Osteocyte (in vitro differentiated cells): ENCODE measurements around the gene NYAP2. TPM values are rescaled to one million over a fixed set of nuclear protein-coding genes. Genes with fewer than 3 reads are reported as not detected.

Experiments
- DNase-seq: peaks from one replicate; pipeline ENCODE4 v3.0.0; 2021; ENCODE audit warnings: mixed read lengths; ENCODE audit not compliant: unreplicated experiment; ENCODE audit errors: extremely low spot score
- H3K27ac Mint-ChIP-seq: one replicate; pipeline ENCODE4 v1.8.0; 2021; ENCODE audit warnings: mild to moderate bottlenecking, mixed read lengths; ENCODE audit not compliant: unreplicated experiment
- H3K27me3 Mint-ChIP-seq: one replicate; pipeline ENCODE4 v1.8.0; 2021; ENCODE audit warnings: mixed read lengths; ENCODE audit not compliant: unreplicated experiment
- H3K36me3 Mint-ChIP-seq: one replicate; pipeline ENCODE4 v1.8.0; 2021; ENCODE audit warnings: mixed read lengths; ENCODE audit not compliant: unreplicated experiment
- H3K4me1 Mint-ChIP-seq: one replicate; pipeline ENCODE4 v1.8.0; 2021; ENCODE audit warnings: mixed read lengths; ENCODE audit not compliant: unreplicated experiment
- H3K4me3 Mint-ChIP-seq: one replicate; pipeline ENCODE4 v1.8.0; 2021; ENCODE audit warnings: mild to moderate bottlenecking, moderate library complexity, mixed read lengths; ENCODE audit not compliant: unreplicated experiment
- H3K9me3 Mint-ChIP-seq: one replicate; pipeline ENCODE4 v1.8.0; 2021; ENCODE audit warnings: mixed read lengths; ENCODE audit not compliant: unreplicated experiment
- CTCF ChIP-seq: fragments of 200-600 bp; sonication (generic); IDR thresholded peaks from 2 replicates; pipeline ENCODE4 v1.5.0; 2021; ENCODE audit warnings: antibody characterized with exemption, mild to moderate bottlenecking, moderate library complexity
- total RNA-seq: library from RNA; stranded (reverse); gene quantifications from 2 replicates; pipeline ENCODE4 v1.2.1, GENCODE V29; 2021

NYAP2 gene
- total RNA-seq, 1 donor from 2014 or later: not detected

DNA sequence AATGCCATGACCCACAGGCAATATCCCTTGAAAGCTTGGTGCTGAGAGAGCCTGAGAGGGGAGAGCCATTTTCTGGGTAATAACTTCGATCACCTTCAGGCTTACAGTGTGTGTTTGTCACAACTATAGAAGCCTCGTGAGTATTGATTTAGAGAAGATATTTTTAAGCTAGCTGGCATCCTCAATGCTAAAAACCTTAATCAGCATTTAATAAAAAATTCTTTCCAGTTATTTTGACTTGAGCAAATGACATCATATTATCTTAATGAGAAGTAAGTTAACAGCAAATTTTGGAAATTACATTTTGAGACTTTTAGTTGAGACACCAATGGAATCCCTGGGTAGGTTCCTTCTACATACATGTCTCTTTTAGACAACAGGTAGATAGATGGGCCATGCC is 283.7 kb downstream of the NYAP2 start:
- Mint-ChIP-seq H3K27ac (no peak overlapping the region), H3K9me3 (no peaks in the 10 kb centered on the region), H3K36me3 (no peaks in the 10 kb centered on the region), H3K4me1 (no peaks in the 10 kb centered on the region), H3K4me3 (no peak overlapping the region), H3K27me3 (peaks cover 6% of the 10 kb centered on the region)
- no peak for TF ChIP-seq CTCF
- no peak for DNase-seq

DNA sequence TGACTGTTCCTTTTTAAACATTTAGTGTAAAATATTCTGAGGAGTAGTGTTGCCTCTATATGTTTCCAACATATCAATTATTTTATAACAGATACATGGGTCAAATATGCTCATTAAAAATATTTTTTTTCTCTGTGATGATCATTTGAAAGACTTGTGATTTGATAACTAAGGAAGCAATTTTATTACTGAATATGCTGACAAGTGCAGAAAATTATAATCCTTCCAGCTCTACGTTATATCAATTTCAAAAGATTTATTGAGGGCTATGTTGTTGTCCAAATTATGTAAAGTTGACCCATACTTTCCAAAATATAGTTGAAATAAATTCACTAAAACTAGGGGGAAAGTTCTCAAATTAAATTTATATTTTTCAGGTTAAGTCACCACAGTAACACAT is 290.6 kb downstream of the NYAP2 start:
- DNase-seq: no peak
- no peaks in the 10 kb centered on the region for H3K36me3 Mint-ChIP-seq
- no peak for TF ChIP-seq CTCF
- H3K27me3 Mint-ChIP-seq: no peaks in the 10 kb centered on the region
- no peaks in the 10 kb centered on the region for H3K9me3 Mint-ChIP-seq
- peaks cover 2% of the 10 kb centered on the region for H3K4me1 Mint-ChIP-seq
- H3K27ac Mint-ChIP-seq: no peak overlapping the region
- H3K4me3 Mint-ChIP-seq: no peak overlapping the region

DNA sequence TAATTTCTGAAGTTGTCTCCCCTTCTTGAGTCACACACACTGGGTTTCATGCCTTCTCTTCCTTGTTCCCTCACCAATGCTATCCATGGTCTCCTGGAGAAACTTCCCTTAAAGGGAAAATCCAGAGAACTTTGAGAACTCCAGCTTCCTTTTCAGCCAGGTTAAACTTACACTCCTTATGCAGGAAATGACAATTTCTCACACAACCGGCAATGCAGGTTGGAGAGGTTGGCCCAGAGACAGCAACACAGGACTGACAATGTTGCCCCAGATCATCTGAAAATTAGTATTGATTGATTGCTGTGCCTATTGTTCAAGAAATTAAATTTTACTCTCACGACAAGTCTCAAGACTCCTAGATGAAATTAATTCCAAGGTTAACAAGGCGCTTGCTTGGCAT is 292.2 kb downstream of the NYAP2 start:
- Mint-ChIP-seq H3K9me3 (no peaks in the 10 kb centered on the region), H3K36me3 (no peaks in the 10 kb centered on the region), H3K4me3 (no peak overlapping the region), H3K27ac (no peak overlapping the region), H3K4me1 (peaks cover 2% of the 10 kb centered on the region), H3K27me3 (no peaks in the 10 kb centered on the region)
- TF ChIP-seq CTCF: no peak
- no peak for DNase-seq

GRCh38 chr2:225693259-225693658 is 293.7 kb downstream of the NYAP2 start:
- no peak for DNase-seq
- peaks cover 2% of the 10 kb centered on the region for H3K4me1 Mint-ChIP-seq
- H3K27ac Mint-ChIP-seq: no peak overlapping the region
- no peaks in the 10 kb centered on the region for H3K36me3 Mint-ChIP-seq
- TF ChIP-seq CTCF: no peak
- H3K27me3 Mint-ChIP-seq: no peaks in the 10 kb centered on the region
- H3K9me3 Mint-ChIP-seq: no peaks in the 10 kb centered on the region
- no peak overlapping the region for H3K4me3 Mint-ChIP-seq

DNA sequence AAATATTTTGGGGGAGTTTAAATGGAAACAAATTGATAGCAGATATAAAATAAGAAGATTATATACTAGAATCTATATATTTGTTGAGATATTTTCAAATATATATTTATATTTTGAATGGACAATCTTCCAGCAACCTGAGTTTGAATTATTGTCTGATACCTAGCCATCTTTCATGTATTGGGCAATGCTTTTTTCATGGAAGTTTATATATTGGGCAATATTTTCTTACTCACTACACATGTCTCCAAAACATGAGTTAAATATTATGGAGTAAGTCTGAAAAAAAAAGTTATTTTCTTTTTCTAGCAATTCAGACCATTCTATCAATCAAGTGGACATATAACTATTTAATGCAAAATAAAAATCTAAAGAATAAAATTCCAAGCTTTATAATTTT is 295.2 kb downstream of the NYAP2 start:
- H3K4me1 Mint-ChIP-seq: peaks cover 2% of the 10 kb centered on the region
- H3K27ac Mint-ChIP-seq: no peak overlapping the region
- no peak for TF ChIP-seq CTCF
- H3K9me3 Mint-ChIP-seq: no peaks in the 10 kb centered on the region
- H3K36me3 Mint-ChIP-seq: no peaks in the 10 kb centered on the region
- DNase-seq: no peak
- H3K4me3 Mint-ChIP-seq: no peak overlapping the region
- H3K27me3 Mint-ChIP-seq: no peaks in the 10 kb centered on the region
